HG02884 (cell line): ENCODE measurements around the gene ETV5.

Experiments
- ATAC-seq: cut with Tn5 transposase; IDR thresholded peaks from one replicate; pipeline ENCODE4 v1.9.1; 2021; ENCODE audit warnings: mild to moderate bottlenecking, moderate library complexity; ENCODE audit not compliant: unreplicated experiment

The ETV5 gene

DNA sequence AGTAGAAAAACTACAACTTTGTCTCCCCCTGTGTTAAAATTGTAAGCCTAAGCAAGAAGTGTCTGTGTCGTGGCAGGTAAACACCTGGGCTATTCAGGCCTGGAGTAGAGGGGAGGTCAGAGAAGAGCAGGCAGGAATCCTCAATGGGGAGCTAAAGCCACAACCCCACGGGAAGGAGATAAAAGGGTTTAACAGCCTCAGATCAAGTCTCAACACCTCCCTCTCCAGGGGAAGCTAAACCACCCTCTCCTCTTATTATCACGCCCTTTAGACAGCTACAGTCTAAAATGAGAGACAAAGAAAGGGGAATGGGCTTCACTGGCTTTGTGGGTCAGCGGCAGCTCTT is 11.6 kb downstream of the ETV5 start:
- no peak for ATAC-seq

DNA sequence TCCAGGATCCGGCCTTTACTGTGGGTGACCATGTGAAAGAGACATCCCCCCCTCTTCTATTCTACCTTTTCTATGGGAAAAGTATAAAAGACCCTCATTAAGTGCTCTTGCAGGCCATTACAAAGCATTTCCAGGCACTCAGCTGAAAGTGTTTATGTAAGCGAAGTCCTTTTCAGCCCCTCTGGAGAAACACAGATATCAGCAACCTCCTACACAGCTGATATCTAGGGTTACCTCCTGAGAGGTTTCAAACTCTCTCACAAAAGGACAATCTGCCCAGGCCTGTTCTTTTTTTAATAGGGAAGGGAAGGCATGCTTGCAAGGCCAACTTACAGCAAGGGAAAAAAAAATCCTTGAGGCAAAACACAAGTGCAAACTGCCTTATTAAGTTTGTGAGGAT is 12.6 kb downstream of the ETV5 start:
- ATAC-seq, result no peak

DNA sequence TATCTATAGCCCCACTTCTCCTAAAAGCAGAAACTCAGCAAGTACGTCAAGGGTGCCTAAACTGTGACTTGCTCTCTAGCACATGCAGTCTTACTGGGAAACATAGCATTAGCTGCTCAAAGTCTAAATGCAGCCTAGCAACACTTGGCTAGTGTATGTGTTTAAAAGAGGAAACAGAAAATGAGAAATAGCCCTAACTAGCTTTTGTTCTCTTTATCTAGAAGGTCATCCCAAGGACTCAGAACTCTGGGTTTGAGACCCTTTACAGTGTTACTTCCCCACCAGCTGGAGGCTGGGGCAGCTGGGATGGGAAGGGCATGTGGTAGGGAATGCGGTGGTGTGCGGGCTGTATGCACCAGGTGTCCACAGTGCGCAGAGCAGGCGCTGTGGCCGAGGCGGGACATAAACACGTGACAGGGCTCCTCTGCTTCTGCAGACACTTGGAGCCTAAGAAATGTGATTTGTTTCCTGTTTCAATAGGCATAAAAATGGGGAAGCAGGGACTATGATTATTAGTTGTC is 13.3 kb downstream of the ETV5 start:
- no peak for ATAC-seq

DNA sequence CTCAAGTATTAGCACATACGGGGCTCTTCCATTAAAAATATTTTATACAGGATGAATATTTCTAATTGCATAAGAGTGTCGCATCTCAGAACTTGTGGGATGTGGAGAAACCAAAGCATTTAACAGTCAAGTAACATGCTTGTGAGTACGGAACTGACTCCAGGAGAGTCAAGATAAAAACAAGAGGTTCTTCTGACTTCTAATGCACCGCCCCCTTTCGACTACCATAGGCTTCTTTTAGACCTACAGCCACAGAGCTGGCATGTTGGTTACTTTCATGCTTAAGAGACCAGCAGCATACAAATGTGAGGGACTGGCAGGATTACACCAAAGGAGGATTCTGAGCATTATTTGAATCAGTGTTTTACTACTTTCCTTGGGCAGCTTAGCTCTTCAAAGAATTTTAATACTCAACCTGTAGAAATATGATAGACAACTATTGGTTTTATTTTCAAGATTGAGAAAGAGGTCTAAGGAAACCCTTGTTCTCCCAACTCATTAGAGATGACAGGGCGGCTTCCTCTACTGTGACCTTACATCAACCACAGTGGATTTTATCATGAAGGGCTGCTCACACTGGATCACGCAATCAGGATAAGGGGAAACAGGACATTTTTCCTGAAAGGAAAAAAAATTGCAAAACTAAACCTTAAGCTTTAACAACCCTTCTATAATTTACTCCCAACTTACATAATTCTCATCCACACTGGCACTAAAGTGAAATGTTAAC is 14.0 kb downstream of the ETV5 start:
- ATAC-seq, result no peak

DNA sequence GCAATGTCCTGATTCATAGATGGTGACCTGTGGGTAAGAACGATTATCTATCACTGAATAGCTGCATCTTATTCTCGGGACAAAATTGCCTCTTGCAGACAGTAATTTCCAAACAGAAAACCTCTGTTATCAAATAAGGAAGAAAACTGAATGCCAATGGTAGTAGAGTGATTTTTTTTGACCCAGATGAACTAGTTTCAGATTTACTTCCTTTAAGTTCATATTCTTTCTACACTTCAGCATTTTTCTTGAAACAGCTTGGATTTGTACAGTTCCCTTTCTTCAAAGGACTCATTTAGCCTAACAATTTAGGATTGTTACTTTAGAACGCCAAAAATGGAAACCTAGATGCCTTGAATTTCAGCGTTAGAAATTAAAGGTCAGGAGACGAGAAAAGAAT is 14.6 kb downstream of the ETV5 start:
- no peak for ATAC-seq

DNA sequence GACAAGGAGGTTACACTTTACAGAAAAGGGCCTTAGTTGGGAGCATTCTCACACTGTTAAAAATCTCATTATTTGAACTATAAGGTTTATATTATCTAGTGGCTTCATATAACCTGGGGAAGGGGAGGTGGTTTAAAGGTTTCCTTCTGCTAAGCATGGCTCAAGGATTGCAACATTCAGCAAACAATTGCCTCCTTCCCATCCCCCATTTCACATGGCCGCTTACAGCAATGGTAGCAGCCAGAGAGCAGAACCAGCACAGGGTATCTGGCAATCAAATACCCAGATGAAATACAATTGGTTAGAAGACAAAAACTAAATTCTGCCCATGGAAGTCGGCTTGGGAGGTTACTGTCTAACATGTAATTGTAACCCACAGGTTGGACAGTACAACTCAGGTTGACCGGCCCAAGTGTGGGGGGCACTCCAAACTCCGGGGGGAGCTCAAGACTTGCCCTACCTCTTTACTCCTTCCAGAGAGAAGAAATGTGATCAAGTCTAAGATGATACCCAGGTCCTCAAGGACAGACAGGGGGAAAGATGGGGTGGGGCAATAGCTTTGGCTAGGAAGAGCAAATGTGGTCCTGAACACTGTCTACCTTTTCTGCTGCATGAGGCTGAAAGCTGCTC is 15.5 kb downstream of the ETV5 start:
- no peak for ATAC-seq

DNA sequence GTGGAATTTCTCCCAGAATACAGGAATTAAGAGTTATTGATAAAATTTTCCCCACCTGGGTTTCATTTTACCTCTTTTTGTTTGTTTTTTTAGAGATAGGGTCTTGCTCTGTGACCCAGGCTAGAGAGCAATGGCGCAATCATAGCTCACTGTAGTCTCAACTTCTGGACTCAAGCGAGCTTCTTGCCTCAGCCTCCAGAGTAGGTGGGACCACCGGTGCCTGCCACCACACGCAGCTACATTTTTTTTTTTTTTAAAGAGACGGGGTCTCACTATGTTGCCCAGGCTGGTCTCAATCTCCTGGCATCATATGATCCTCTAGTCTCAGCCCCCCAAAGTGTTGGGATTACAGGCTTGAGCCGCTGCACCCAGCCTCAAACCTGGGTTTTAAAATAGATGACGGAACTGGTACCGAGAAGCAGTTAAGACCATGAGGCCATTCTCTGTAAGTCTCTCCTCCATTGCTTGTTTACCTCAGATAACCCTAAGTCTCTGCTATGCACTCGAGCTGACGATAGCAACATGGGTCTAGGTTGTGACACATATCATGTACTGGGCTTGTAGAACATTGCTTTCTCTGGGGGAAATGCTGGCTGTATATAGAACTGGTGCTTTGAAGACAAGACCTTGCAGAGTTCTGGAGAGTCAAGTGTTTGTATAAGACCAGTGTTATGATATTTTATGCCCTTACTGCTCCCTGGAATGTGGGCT is 16.4 kb downstream of the ETV5 start:
- no peak for ATAC-seq

DNA sequence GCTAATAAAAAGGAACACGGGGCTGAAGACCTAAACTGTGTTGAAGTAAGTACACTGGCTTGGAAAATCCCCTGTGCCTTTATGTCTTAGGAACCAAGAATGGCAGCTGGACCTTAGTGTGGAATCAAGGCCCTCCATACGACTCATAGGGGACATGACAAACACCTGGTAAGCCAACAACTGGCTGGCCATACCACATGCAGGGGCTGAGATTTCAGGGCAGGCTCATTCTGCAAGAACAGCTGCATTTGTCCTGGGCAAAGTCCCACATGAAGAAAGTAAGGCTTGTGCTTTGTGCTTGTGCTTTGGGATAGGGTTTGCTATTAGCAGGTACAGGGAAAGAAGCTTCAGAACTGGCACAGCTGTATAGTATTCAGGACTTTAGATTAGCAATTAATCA is 18.0 kb downstream of the ETV5 start:
- no peak for ATAC-seq

DNA sequence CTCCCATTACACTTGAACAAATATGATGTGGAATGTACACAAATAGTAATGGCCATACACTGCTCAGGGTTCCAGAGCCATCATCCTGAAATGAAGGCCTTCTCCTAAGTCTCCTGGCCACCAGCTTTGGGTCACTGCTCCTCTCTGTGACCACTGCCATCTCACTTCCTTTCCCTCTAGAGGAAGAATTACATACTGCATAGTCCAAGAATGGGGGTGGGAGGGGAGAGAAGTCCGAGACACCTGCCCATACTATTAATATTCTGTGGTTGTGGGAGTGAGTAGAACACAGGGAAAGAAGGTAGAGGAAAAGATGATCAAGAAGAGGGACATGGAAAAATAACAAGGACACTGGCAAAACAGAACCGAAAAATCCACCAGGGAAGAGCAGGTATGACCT is 20.6 kb downstream of the ETV5 start:
- ATAC-seq, result no peak

DNA sequence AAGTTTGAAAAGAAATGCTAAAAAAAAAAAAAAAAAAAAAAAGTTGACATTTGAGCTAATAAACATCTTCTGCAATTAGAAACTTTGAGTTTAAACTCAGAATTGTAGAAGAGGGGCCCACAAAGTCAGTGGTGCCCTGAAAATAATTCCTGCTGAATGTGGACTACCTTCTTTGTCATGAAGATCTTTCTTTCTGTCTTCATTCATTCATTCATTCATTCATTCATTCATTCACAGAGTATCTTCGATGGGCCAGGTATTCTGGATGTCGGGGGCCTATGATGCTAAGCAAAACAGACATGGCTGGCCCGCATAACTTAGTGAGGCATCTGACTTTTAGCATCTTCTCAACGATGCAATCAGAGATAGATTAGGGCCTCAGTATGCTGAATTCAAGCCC is 24.6 kb downstream of the ETV5 start:
- ATAC-seq, result no peak

DNA sequence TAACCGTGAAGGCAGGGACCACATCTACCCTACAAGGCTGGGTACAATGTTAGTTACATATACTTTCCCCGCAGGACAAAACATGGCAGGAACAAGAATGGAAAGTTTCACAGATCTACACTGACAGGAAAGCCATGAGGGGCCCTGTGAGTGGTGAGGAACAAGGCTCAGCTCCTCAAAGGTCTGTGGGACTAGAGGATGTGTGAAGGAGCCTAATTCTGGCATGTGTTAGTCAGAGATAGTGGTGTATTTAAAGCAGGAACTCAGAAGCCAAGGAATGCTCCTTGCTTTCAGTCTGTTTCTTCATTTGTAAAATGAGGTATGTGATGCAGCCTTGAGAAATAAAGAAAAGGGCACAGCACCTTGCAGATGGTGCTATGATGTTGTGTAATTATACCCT is 25.1 kb downstream of the ETV5 start:
- no peak for ATAC-seq

DNA sequence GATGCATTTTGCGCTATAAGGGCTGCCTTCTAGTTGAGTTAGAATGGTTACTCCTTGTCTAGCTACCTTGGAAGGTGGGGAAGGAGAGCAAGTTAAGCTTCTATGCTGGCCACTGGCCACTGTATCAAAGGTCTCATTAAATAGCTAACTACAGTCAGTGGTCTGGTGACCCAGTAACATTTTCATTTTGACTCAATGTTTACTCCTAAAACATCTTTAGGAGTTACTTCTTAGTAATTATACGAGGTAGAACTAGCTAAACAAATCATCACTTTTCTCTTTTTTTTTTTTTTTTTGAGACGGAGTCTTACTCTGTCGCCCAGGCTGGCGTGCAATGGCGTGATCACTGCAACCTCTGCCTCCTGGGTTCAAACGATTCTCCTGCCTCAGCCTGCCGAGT is 26.7 kb downstream of the ETV5 start:
- ATAC-seq, result no peak

DNA sequence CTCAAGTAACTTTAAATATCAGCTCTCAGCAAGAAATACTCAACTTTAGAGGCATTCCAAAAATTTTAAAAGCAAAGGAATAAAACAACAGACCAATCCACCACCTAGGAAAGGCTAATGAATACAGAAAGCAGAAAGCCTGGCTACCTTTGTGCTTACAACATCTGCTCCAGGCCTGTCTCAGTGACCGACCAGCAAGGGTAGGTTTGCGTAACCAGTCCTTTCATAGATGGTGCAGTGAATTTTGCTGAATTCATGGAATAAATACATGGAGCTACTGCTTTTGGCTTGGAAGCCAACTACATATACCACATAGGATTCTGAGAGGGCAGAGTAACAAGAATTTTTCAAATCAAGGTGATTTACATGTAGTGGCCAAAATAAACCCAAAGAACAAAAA is 27.2 kb downstream of the ETV5 start:
- ATAC-seq, result no peak

DNA sequence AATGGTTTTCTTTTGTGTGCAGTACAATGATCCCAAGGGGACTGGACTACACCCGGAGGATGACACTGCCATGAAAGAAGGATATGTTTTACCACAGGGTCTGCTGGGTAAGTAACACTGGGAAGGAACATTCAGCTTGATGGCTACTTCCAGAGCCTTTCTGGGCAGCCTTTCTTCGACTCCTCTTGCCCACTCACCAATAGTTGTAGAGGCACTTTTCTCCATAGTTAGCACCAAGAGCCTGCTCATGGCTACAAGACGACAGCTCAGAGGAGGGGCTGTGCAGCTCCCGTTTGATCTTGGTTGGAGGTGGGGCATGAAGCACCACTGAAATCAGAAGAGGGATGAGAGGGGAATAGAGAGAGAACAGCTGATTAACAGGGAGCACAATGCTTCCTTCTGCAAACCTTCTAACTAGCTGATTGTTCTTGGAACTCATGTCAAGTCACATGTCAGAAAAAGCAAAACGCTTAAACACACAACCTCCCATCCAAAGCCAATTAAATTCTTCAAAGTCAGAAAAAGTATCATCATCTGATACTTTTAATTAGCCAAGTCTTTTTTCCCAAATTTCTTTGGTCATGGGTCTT is 27.9 kb downstream of the ETV5 start:
- ATAC-seq, result no peak

DNA sequence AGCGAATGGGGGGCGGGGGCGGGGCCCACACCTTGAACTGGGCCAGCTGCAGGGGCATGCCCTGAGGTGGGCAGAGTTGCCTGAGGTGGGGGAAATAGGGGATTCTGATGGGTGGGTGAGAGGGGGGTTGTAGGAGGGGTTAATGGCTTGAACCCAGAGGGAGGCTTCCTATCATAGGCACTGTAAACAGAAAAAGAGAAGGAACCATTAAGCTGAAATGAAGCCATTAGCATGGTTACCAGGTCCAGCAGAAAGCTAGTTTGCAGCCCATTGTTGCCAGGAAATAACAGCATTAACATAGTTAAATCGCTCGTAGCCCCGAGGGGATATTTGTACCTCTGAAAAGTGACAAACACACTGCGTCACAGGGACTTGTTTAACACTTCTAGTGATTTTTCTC is 29.0 kb downstream of the ETV5 start:
- ATAC-seq, result no peak

DNA sequence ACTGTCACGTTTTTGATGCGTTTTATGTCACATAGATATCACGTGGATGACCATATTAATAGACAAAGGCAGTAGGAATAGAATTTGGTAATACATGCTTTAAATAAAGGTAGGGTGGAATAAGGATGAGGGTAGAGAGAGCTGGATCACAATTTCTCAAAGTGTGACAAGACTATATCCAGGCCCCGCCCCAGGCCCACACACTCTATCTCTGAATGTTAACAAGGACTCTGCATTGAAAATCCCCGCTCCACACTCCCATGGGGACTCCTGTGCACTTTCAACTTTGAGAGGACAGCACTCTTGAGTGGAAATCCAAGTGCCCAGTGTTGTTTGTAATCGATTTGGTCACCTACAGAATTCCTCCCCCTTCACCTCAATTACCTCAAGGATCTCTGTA is 31.4 kb downstream of the ETV5 start:
- ATAC-seq, result no peak

DNA sequence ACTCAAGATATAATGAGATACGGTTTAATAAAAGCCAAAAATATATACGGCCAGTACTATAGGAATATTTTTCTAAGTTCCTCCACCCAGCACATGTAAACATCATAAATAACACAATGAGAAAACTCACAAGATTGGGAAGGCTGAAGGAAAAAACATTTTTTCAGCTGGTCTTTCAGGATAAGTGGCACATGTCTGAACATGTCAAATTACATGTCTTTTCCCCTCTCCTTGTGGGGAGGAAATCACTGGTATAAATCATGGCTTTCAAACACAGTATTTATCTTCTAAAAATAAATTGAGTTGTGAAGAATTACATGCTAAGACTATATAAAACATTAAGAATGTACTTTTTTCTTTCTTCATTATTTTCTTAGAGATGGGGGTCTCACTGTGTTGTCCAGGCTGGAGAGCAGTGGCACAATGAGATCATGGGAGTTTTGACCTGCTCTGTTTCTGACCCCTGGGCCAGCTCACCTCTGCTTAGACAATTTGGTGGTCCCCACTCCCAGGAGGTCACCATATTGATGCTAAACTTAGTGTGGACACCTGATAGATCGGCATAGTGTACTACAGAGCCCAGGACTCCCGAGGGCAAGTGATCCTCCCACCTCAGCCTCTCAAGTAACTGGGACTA is 32.8 kb downstream of the ETV5 start:
- no peak for ATAC-seq

DNA sequence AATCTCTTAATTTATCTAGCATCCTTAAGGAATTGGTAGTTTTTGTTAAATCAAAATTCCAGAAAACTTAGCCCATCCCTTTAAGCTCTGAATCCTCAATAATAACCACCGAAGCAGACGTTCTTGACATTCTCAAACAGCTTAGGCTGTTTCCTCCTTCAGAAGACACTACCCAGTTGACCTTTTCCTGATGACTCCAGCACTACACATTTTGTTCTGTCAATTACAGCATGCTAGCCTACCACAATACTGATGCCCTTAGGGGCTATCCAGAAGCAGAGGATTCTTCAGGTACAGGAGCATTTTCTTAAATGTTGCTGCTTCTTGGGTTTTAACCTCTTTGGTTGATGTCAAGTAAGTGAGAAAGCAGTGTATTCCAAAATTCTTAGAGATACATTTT is 33.4 kb downstream of the ETV5 start:
- ATAC-seq, result no peak

DNA sequence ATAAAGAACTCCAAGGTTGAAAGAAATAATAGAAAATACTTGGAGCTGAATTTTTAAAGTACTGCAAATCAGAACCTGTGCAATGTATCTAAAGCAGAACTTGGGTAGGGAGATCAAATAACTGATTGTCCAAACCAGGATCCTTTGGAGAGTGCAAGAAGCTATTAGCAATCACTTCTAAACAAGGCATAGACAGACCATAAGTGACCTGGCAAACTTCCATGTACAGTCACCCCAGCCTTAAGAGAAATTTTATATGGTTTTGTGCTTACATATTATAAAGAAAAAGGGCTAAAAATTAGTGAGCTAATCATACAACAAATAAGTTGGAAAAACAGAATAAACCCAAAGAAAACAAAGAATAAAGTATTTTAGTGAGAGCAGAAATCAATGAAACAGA is 35.2 kb downstream of the ETV5 start:
- no peak for ATAC-seq

DNA sequence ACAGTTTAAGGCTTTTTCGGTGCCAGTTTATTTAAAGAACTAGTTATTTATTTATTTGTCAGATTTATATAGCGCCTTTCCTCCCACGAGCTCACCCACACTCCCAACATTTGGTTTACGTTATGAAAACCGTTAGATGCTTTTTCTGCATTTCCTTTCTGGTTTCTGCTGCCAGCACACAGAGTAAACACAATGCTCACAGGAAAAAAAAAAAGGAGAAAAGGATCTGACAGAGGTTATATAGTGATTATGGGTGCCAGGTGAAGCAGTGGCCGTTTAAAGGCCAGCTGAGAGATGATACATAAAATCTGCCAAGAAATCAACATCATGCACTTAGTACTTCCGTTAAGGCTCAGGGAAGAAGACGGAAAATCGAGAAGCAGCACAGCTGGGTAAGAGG is 37.9 kb downstream of the ETV5 start:
- no peak for ATAC-seq

DNA sequence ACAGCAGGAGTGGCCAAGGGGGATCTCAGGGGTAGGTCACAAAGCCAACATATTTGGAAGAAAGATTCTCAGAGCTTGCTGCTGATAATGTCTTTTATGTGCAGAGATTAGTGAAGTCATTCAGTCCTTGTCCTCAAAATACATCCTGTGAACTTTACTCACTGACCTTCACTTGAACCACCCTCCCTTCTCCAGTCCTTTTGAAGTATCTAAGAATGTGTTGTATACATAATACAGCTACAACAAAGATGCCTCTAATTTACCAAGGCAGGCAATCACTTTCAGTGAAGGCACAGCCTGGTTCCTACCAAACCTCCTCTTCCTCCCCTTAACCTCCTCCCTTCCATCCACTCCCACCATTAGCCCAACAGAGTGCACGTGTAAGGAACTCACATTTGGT is 38.3 kb downstream of the ETV5 start:
- no peak for ATAC-seq
